CMK (cell line): ENCODE results near the gene LACTBL1.
A peak's percentile ranks its signal among the peaks of the same experiment; 100 is the strongest.
"Not testable (repeated sequence)": the region's sequence is repeated elsewhere in the genome, so short reads cannot be mapped to it uniquely, and the experiment has no call there.

Experiments
- DNase-seq: peaks from one replicate; pipeline ENCODE4 v3.0.0-alpha.2; 2010; ENCODE audit warnings: low read depth

LACTBL1 gene

DNA sequence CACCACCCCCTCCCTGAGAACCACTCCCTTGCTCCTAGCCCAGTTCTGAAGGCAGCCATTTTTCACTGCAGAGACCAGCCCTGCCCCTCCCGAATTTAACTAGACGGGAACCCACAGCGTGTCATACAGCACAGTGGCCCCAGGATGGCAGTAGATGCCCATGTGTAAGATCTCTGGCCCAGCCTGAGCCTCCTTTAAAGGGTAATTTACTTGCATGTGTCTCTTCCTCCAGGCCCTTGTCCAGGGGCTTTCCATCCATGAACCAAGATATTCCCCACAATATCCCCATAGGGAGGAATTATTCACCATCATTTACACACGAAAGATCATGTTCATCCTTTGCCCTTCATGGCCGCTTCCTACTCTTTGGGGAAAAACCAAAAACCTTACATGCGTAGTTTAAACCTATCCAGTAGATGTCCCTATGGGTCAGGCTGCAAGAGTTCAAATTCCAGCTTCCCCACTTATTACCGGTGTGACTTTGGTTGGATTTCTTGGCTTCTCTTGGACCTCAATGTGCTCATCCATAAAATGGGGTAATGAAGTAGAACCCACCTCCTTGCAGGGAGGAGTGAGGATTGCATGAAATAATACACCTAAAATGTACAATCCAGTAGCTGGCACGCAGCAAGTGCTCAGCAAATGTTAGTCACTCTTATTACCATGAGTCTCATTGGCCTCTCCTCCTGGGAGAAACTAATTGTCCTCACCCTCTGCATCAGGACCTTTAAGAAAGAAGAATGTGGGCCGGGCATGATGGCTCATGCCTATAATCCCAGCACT is 4.0 kb upstream of the LACTBL1 start:
- peak; percentile 54 for DNase-seq

DNA sequence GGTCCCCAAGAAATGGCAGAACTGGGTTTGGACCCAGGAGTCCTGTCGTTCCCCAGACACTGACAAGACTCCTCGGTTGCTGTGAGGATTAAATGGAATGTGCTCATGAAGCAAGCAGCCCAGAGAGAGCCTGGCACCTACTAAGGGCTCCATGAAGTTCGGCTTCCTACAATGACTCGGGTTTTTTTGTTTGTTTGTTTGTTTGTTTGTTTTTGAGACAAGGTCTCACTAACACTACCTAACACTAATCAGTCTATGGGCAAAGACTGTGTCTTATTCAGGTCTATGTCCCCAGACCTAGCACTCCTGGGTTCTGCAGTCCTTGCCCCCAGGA is 3.4 kb upstream of the LACTBL1 start:
- no peak for DNase-seq

DNA sequence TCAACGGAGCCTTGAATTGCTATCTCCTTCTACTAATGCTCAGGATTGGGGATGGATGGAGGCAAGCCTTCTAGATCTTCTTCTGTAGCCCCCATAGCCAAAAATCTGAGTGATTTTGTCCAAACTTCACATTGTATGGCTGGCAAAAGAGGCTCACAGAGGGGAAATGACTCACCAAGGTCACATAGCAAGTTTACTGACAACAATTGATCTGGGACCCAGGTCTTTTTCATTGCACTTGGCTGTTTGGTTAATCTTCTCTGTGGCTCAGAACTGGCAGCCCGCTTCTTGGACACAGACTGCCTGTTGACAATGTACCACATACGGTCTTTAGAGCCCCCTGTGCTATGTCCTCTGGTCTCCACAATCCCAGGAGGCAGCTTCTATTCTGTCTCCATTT is 3.0 kb upstream of the LACTBL1 start:
- DNase-seq = no peak

GRCh38 chr1:22971611-22972405 is 858 bp downstream of the LACTBL1 start:
- DNase-seq = no peak

DNA sequence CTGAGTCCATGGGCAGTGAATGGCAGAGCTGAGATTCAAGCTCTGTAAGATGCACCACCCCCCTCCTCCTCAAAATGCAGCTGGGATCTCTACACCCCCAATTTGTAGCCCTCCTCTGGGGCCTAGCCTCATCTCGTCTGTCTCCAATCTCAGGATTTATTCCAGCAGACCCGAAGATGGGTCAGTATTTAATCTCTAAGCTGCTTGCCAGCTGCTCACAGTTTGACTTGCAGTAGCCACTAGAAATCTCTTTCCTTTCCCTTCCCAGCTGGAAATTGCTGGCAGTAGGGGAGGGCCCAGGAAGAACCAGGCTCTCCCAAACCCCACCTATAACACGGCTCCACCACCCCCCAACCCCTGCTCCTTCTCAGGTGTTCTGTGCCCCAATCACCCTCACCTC is 1.5 kb downstream of the LACTBL1 start:
- DNase-seq = no peak

- no peak for DNase-seq
Measured at GRCh38 chr1:22970096-22970495, 2.6 kb downstream of the LACTBL1 start.

DNA sequence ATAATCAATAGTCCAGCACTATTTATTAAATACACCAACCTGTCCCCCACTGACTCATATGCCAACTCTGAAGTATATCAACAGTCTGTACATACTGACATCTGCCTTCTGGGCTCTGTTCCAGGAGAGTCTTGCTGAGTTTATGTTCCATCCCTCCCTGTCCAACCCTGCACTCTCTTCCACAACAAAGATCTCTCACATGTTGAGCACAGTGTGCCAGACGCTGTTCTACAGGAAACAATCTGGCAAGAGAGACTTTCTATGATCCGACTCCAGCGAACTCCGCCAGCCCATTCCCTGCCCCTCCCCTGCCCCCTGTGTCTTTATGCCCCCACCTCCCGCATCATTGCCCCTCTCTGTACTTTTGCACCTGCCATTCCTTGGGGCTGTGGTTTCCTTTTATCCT is 3.4 kb downstream of the LACTBL1 start:
- no peak for DNase-seq

GRCh38 chr1:22967833-22968232 is 4.8 kb downstream of the LACTBL1 start:
- no peak for DNase-seq

DNA sequence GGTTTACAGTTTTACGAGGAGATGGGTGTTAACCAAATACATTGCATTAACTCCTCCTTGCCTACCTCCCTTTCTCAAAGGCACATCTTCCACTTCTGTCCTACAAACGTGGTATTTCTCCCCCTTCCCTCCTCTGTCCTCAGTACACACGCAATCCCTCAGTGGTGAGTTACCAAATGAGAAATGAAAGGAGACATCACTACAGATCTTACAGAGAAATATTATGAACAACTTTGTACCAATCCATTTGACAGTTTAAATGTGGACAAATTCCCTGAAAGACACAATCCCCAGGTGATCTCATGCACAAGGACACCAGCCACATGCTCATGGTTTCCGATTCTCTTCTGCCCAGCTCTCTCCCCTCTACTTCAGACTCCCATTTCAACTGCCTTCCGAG is 6.4 kb downstream of the LACTBL1 start:
- no peak for DNase-seq

DNA sequence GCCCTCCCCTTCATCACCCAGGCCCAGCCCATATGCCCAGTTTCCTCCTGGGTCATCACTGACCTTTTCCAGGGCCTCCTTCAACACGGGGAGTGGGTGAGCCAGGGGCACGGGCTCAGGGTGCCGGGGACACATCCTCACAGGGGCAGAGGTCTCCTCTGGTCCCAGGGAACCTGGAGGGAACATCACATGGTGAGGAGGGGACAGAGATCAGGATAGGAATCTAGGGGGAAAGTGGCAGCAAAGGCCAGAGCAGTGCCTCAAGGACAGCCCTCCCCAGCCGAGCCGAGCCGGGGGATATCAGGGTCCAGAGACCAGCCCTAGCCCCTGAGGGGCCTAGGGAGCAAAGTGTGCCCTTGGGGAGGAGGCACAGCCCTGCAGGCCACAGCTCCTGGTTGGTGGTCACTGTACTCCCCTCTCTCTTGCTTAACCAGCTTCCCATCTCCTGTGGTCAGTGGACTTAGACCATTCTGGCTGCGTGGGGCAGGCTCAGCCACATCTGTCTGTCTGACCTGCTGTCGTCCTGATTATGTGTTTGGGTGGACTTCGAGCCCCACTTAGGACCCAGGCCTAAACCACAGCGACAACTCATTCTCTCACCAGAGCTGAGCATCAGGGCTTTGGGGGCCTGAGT is 9.5 kb downstream of the LACTBL1 start:
- DNase-seq = no peak

DNA sequence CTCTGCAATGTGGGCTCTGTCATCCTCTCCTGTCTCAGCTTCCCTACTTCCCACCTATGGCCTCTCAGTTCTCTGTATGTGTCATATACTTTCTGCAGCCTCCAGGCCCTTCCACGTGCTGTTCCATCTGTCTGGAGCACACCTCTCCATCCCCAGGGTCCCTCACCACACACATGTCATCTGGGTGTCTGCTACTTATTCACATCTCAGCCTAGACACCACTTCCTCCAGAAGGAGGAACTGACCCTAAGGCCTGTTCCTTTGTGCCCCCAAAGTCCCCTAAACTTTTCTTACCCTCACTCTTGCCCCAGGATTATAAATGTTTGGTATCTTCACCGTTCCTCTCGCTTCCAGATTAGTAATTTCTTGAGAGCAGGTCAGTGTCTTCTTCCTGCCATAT is 10.1 kb downstream of the LACTBL1 start:
- DNase-seq = no peak

- no peak for DNase-seq
Measured at GRCh38 chr1:22959545-22960360, 12.9 kb downstream of the LACTBL1 start.

DNA sequence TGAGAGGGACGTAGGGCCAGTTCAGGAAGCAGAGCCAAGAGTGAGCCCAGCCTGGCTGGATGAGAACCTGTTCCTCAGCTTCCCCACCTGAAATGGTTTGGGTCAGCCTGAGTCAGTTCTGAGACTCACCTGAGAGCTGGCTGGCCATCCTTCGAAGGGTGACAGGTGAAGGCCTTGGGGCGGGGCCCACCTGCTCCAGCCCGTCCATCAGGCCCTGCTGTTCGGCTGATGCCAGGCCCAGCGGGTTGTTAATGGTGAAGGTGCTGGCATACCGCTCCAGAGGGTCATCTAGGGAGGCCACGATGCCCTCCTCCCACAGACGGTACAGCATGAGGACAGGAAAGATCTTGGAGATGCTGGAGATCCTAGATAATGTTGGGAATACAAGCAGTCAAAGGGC is 14.1 kb downstream of the LACTBL1 start:
- no peak for DNase-seq

DNA sequence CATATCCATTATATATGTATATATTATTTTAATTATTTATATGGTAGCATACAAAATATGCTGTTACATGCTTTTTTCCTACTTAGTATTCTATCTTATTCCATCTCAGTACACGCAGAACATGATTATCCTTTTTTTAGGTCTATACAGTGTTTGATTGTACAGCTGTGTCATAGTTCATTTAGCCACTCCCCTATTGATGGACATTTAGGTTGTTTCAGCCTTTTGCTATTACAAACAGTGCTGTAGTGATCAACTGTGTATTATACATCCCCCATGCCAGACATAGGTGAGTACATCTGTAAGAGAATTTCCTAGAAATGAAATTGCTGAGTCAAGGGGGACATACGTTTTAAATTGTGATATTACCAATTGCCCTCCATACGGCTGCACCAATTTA is 15.6 kb downstream of the LACTBL1 start:
- no peak for DNase-seq

- DNase-seq = no peak
Measured at GRCh38 chr1:22955146-22955545, 17.5 kb downstream of the LACTBL1 start.

- no peak for DNase-seq
Measured at GRCh38 chr1:22953740-22954141, 18.9 kb downstream of the LACTBL1 start.

DNA sequence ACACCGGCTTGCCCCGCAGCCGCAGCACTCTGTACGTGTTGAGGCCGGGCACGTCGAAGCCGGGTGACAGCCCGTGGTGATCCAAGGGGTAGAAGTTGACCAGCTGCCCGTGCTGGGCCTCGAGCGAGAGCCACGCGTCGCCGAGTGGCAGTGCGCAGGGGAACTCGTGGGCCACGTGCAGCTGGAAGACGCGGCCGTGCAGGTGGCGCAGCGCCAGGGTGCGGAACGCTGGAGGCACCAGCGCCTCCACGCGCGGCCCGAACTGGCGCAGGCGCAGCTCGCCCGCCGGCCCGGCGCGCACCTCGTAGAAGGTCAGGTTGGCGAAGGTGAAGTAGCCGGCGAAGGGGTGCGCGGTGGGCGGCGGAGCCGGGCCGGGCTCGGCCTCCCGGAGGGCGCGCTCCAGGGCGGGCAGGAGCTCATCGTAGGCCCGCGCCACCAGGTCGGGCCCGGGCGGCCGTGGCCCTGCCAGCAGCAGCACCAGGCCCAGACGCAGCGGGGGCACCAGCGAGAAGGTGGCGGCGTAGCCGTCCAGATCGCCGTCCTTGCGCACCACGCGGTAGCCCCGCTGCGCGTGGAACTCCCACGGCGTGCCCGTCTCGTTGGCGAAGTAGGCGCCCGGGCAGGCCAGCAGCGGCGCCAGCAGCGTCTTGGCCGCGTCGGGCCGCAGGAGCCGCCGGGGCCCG is 19.5 kb downstream of the LACTBL1 start:
- DNase-seq = no peak

GRCh38 chr1:22952694-22953056 is 20.0 kb downstream of the LACTBL1 start:
- DNase-seq = no peak

DNA sequence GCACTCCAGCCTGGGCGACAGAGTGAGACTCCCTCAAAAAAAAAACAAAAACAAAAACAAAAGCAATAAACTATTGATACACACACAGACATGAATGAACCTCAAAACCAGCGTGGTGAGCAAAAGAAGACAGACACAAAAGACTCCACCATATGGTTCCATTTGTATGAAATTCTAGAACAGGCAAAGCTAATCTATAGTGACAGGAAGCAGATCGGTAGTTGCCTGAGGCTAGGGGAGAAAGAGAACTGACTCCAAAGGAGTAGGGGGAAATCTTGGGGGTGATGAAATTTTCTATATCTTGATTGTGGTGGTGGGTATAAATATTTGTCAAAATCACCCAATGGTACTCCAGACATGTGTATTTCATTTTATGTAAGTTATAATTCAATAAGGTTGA is 20.9 kb downstream of the LACTBL1 start:
- DNase-seq = no peak

DNA sequence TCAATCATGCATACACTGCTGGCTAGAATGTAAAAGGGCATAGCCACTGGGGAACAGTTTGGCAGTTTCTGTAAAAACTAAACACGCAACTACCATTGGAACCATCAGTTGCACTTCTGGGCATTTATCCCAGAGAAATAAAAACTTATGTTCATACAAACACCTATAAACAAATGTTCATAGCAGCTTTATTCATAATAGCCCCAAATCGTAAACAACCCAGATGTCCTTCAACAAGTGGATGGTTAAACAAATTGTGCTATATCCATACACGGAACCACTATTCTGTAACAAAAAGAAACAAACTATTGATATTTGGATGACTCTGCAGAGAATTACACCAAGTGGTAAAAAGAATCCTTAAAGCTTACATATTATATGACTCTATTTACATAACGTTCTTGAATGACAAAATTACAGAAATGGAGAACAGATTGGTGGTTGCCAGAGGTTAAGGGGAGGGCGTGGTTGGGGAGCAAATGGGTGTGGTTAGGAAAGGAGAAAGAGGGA is 22.8 kb downstream of the LACTBL1 start:
- no peak for DNase-seq

DNA sequence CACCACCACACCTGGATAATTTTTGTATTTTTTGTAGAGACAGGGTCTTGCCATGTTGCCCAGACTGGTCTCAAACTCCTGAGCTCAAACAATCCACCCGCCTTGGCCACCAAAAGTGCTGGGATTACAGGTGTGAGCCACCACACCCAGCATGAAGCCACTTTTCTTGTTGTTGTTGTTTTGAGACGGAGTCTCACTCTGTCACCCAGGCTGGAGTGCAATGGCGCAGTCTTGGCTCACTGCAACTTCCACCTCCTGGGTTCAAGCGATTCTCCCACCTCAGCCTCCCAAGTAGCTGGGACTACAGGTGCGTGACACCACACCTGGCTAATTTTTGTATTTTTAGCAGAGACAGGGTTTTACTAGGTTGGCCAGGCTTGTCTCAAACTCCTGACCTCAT is 27.5 kb downstream of the LACTBL1 start:
- not testable (repeated sequence) for DNase-seq
